GM21717 (cell line): ENCODE data around the gene FBLN2.
"Not testable (repeated sequence)": the region's sequence is repeated elsewhere in the genome, so short reads cannot be mapped to it uniquely, and the experiment has no call there.

ENCODE experiments used
- ATAC-seq: cut with Tn5 transposase; IDR thresholded peaks from one replicate; pipeline ENCODE4 v1.9.1; 2021; ENCODE audit warnings: mild to moderate bottlenecking, moderate library complexity; ENCODE audit not compliant: unreplicated experiment

The FBLN2 gene

GRCh38 chr3:13513051-13513912, 35.6 kb upstream of the FBLN2 start:
- ATAC-seq: no peak

GRCh38 chr3:13513913-13514517, 34.9 kb upstream of the FBLN2 start:
- ATAC-seq: no peak

GRCh38 chr3:13514639-13515435, 34.1 kb upstream of the FBLN2 start:
- ATAC-seq: no peak

- ATAC-seq: no peak
These were observed 32.9 kb upstream of the FBLN2 start for GRCh38 chr3:13515786-13516759.

GRCh38 chr3:13516760-13517135, 32.2 kb upstream of the FBLN2 start:
- ATAC-seq: no peak

GRCh38 chr3:13517253-13517977, 31.5 kb upstream of the FBLN2 start:
- no peak for ATAC-seq

GRCh38 chr3:13518516-13518953, 30.4 kb upstream of the FBLN2 start:
- no peak for ATAC-seq

- no peak for ATAC-seq
These were observed 29.7 kb upstream of the FBLN2 start for GRCh38 chr3:13519006-13519791.

GRCh38 chr3:13520326-13520880, 28.5 kb upstream of the FBLN2 start:
- no peak for ATAC-seq

- no peak for ATAC-seq
These were observed 27.6 kb upstream of the FBLN2 start for GRCh38 chr3:13521309-13521708.

- not testable (repeated sequence) for ATAC-seq
These were observed 27.2 kb upstream of the FBLN2 start for GRCh38 chr3:13521749-13522148.

- no peak for ATAC-seq
These were observed 26.7 kb upstream of the FBLN2 start for GRCh38 chr3:13522236-13522635.

- no peak for ATAC-seq
These were observed 23.8 kb upstream of the FBLN2 start for GRCh38 chr3:13524979-13525669.

- no peak for ATAC-seq
These were observed 22.9 kb upstream of the FBLN2 start for GRCh38 chr3:13525827-13526625.

- ATAC-seq: no peak
These were observed 22.3 kb upstream of the FBLN2 start for GRCh38 chr3:13526626-13526949.

GRCh38 chr3:13528217-13528867, 20.6 kb upstream of the FBLN2 start:
- ATAC-seq: no peak
